Hypothalamus (tissue), 51 donors: ENCODE data around the gene CDKN2A.

Source experiments
- DNase-seq, 51 donors: peaks; one replicate each; lab custom pipeline; 2025; lab: John Stamatoyannopoulos, UW

CDKN2A gene

GRCh38 chr9:21993893-21994555 lies at the start of gene CDKN2A:
CDKN2A (minus strand) TSS chr9:21994392.
- peak in 5 of 51 donors; percentile 25 to 41 (median 39) for DNase-seq

GRCh38 chr9:22043928-22044327 lies 49.7 kb upstream of the CDKN2A start:
- DNase-seq: no peak

DNA sequence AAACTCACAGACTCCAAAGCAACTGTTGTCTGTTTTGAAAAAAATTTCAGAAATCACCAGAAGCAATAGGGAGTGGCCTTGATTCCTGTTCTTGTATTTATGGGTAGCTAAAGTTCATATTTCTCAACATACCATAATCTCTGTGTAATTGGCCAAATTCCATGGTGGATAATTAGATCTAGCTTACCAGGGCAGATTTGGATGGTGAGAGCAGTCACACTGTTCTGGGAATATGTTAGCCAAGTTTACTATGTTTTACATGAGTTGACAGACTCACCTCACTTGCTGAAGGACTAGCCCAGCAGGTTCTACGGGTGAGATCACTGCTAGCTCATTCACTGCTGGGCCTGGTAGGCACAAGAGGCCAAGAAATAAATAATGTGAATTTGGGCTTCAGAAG lies 47.6 kb upstream of the CDKN2A start:
- DNase-seq: no peak

DNA sequence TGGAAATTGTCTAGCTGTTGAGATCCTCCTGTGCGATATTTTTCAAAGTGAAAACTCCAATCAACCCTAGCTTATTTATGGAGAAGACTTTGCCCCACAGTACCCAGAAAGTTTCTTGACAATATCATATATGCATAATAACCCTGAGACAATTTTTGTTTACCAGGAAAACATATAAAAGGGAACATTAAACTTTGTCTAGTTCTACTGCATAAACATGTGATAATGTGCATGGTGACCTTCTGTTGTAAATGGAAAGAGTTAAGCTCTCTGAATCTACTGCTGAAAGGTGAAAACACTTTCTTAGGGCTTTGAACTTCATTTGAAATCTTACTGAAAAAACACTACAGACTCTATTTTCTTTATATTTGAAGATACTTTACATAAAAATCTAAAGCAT lies 47.2 kb upstream of the CDKN2A start:
- DNase-seq: no peak

- no peak for DNase-seq
Measured at GRCh38 chr9:22040760-22041159, 46.6 kb upstream of the CDKN2A start.

DNA sequence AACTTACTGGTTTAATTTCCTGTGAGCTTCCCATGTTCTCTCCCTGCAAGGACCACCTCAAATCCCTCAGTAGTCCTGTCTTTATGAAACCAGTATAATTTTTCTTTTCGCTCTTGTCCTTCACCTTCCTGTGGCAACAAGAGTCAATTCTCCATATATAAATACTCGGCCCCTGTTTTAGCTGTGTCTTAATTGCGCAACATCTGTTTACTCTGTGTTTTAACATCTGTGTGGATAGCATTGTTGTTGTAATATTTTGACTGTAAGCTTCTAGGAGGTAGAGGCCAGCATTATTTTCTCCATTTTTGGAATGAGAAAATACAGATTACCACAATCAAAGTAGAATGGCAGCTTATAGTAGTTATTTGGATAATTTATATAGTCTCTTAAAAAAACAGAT lies 45.1 kb upstream of the CDKN2A start:
- no peak for DNase-seq

DNA sequence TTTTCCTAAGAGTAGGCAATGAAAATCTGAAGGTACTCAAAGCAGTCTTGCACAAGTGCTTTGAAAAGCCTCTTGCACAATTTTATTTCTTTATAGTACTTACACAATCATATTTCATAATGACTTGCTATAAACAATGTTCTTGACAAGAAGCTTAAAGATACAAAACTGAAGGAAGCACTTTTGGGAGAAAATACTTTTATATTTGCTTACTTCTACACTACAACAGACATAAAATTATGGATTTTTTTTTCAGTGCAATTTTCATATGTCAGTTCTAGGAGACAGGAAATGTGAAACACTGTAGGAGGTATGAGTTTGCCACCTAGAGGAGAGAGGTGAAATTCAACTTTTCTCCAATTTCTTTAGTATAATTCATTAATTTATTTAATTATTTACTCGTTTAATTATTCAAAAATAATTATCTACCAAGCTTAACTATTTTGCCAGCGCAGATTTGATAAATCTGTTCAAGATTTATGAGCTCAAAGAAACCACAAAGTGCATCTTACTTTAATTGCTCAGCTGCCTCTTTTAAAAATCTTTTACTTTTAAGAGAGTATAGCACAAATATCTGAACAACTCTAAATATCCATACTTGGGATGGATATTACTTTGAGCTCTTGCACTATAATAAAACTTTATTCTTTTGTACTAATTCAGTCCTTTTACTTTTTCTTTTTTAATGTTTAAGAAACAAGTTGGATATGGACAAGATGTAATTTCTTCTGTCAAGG lies 43.9 kb upstream of the CDKN2A start:
- DNase-seq: no peak

- no peak for DNase-seq
Measured at GRCh38 chr9:22036866-22037626, 42.9 kb upstream of the CDKN2A start.

DNA sequence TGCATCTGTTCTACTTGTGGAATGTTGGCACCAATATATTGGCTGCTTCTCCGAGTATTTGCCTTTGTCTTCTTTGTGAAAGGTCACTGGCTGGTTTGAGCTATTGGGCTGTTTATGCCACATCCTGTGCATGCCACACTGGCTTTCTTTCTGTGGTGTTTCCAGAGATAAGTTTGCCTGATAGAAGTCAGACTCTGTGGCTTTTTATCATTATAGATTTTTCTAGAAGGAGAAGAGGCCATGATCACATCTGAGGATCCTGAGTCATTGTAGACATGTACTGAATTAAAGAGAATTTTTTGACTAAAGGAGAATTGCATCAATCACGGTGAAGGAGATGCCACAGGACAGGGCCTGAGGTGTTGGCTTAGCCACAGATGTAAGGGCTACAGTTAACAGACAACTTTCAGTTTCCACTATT lies 41.4 kb upstream of the CDKN2A start:
- DNase-seq: no peak

GRCh38 chr9:22033012-22033630 lies 38.9 kb upstream of the CDKN2A start:
- DNase-seq: no peak

DNA sequence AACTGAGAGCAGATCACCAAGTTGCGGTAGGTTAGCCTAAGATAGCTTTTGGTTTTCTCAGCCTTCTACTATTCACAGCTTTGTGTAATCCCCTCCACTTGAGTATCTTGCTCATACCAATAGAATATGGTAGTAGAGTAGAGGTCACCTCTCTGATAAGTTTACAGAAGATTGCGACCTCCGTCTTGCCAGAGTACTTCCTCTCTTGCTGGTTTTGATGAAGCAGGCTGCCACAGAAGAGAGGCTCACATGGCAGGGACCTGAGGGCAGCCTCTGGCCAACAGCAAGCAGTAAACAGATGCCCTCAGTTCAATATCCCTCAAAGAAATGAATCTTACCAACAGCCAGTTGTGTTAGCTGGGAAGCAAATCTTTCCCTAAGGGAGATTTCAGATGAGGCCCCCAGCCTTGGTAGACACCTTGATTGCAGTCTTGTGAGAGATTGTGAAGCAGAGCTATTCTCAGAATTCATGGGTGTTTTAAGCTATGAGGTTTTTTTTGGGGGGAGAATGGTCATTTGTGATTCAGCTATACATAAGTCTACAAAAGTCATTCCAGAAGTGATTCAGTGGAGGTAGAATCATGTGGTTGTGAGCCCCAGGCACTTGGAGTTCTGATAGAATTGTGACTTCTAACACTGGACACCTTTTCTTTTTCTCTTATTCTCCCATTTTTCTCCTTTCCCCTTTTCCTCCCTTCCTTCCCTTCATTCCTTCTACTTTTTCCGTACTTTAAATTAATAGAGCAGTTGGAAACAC lies 37.6 kb upstream of the CDKN2A start:
- no peak for DNase-seq

GRCh38 chr9:22030101-22030598 lies 36.0 kb upstream of the CDKN2A start:
- DNase-seq: no peak

DNA sequence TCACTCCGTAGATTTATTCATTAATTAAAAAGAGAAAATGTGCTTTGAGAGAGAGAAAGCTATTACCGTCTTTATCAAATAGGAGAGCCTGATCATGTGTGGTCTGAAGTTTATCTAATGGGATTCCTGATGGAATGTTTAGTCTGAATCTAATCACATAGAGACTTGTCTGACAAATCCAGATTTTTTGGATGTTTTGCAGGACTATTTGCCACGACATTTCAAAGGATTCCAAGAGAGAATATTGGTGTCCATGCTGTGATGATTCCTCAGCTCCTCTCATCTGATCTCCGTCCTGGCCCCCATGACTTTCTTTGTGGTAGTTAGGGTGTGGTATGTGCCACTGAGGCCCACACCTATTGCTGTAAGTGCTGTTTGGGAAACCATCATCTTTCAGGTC lies 35.0 kb upstream of the CDKN2A start:
- DNase-seq: no peak

DNA sequence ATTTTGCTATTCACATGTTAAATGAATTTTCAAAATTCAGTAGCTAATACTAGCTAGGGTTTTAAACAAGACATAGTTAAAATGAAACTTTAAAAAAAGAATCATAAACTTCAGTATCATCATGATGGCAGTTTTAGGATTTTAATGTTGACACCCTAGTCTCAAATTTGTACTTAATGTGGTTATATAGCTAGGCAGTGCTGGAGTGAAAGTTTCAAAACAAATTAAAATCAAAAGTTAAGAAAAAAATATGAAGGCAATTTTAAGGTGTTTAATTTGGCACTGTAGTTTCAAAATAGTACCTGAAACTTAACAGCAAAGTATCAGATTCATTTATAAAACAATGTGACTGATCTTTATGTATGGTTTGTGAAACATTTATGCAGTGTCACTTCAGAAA lies 34.2 kb upstream of the CDKN2A start:
- DNase-seq: no peak

DNA sequence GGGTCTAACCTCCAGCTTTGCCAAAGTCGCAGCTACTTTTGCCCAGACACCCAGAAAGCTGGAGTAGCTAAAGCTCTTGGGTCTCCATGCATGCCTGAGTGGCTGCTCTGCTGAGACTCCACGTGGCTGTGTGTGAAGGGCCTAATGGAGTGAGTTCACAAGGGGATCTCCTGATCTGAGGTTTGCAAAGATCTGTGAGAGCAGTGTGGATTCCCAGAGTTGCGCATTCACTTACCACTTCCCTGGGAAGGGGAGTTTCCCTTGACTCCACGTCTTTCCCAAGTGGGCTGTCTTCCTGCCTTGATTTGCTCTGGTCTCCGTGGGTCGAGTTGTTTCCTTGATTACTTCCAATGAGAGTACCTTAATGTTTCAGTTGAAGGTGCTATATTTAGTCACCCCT lies 32.5 kb upstream of the CDKN2A start:
- no peak for DNase-seq

- DNase-seq: no peak
Measured at GRCh38 chr9:22022396-22022795, 28.2 kb upstream of the CDKN2A start.

DNA sequence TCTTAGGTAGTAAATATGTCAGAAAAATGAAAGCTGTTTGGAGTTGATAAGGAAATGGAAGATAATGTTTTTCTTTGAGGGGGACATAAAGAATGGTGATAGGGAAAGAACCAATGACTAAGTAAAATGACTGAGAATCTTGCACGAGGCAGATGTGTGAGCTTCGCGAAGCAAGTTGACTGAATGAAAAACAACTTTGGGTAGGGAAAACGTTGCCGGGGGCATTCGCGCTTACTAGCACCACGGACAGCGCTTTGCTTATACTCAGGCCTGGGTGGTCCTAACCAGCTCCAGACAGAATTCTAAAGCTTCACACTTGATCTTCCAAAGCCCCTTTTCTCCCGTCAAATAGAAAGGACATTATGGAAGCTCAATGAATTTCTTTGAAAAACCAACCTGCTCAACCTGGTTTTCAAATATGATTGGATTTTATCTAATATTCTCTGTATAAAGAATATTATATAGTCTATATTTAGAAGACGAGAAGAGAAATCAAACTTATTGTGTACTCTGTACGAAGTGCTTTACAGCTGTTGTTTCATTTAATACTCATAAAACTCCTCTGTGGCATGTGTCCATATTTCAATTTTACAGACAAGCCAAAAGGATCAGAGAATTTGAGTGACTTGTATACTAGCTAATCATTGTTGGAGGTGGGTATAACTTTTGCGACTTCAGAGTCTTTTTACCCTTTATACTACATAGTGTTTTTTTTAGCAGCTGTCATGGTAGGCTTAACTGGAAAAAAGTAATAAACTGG lies 16.9 kb upstream of the CDKN2A start:
- no peak for DNase-seq

DNA sequence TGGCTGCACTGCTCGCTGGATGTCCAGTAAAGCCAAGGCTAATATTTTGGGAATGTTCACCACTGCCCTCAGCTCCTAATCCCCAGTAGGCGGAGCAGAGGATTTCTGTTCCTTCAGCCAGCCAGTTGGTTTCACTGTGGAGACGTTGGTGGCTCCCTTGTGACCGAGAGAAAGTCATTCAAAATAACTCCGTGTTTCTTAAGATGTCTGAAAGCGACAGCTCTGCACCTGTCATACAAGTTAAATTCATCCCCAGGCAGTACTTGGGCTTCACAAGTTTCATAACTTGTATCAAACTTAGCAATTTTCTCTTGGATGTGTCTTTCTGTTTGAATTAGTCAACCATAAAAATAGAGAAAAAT lies 15.3 kb upstream of the CDKN2A start:
- no peak for DNase-seq

DNA sequence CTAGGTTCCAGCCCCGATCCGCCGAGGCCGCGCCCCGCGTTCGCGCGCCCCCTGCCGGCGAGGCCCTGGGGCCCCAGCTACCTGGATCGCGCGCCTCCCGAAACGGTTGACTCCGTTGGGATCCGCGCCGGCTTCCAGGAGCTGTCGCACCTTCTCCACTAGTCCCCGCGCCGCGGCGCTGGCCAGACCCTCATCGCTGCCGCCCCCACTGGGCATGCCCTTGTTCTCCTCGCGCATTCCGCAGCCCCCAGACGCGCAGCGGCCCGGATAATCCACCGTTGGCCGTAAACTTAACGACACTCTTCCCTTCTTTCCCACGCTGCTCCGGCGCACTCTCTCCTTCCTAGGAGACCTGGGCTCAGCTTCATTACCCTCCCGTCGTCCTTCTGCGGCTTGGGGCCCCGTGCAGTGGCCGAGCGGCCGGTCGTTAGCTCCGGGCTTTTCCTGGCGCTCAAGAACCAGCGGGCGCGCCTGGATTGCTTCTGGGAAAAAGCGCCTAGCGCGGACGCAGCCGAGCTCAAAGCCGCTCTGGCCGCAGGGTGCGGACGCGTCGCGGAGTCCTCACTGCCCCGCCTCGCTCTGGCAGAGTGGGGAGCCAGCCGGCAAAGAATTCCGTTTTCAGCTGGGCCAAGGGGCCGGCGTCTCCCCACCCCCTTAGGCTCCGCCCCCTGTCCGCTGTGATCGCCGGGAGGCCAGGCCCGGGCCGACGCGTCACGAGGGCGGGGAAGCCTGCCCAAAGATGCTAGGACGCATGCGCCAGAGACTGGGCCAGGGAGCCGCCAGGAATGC lies 14.7 kb upstream of the CDKN2A start, which contains the start of gene CDKN2B:
Gene CDKN2B, minus strand, starts transcription at position 589 of the 789 bp plus-strand sequence. Its CDS starts 352 bp downstream, at position 237.
- peak; percentile 21 to 92 (median 77) for DNase-seq
